Nephron progenitor cell (in vitro differentiated cells): ENCODE measurements around the gene PAX5.
"Not testable (repeated sequence)": the region's sequence is repeated elsewhere in the genome, so short reads cannot be mapped to it uniquely, and the experiment has no call there.

Experiments used
- DNase-seq: peaks from one replicate; pipeline ENCODE4 v3.0.0; 2021
- H3K27ac Mint-ChIP-seq: 2 replicates; pipeline ENCODE4 v1.8.0; 2021; ENCODE audit warnings: mild to moderate bottlenecking, moderate library complexity, mixed read lengths
- H3K27me3 Mint-ChIP-seq: 2 replicates; pipeline ENCODE4 v1.8.0; 2021; ENCODE audit warnings: mild to moderate bottlenecking, low read depth, mixed read lengths; ENCODE audit not compliant: poor library complexity
- H3K36me3 Mint-ChIP-seq: 2 replicates; pipeline ENCODE4 v1.8.0; 2021; ENCODE audit warnings: low read depth, mixed read lengths
- H3K4me1 Mint-ChIP-seq: 2 replicates; pipeline ENCODE4 v1.8.0; 2021; ENCODE audit warnings: mixed read lengths
- H3K4me3 Mint-ChIP-seq: 2 replicates; pipeline ENCODE4 v1.8.0; 2021; ENCODE audit warnings: mild to moderate bottlenecking, moderate library complexity, mixed read lengths
- H3K9me3 Mint-ChIP-seq: 2 replicates; pipeline ENCODE4 v1.8.0; 2021; ENCODE audit warnings: mild to moderate bottlenecking, moderate library complexity, mixed read lengths
- CTCF ChIP-seq: fragments of 200-600 bp; sonication (generic); IDR thresholded peaks from 2 replicates; pipeline ENCODE4 v1.5.0; 2021; ENCODE audit warnings: antibody characterized with exemption

PAX5 gene

GRCh38 chr9:37033682-37034304, at the start of gene PAX5:
PAX5 (minus strand) TSS chr9:37034268; CDS start chr9:37034031, 237 bp downstream.
- H3K9me3 Mint-ChIP-seq: peaks cover 3% of the 10 kb centered on the region
- no peak for TF ChIP-seq CTCF
- no peak within 1 kb of the TSS for H3K27ac Mint-ChIP-seq
- H3K4me1 Mint-ChIP-seq: peaks cover 32% of the 10 kb centered on the region
- peaks cover 100% of the 10 kb centered on the region for H3K27me3 Mint-ChIP-seq
- no peak for DNase-seq
- H3K36me3 Mint-ChIP-seq: no peaks in the 10 kb centered on the region
- H3K4me3 Mint-ChIP-seq: peak within 1 kb of the TSS; percentile 60

GRCh38 chr9:37083654-37084053, 49.6 kb upstream of the PAX5 start:
- peaks cover 13% of the 10 kb centered on the region for H3K4me1 Mint-ChIP-seq
- DNase-seq: no peak
- peaks cover 11% of the 10 kb centered on the region for H3K36me3 Mint-ChIP-seq
- no peak overlapping the region for H3K4me3 Mint-ChIP-seq
- H3K27me3 Mint-ChIP-seq: peaks cover 11% of the 10 kb centered on the region
- peaks cover 7% of the 10 kb centered on the region for H3K9me3 Mint-ChIP-seq
- no peak for TF ChIP-seq CTCF
- no peak overlapping the region for H3K27ac Mint-ChIP-seq

- Mint-ChIP-seq H3K36me3 (peaks cover 9% of the 10 kb centered on the region), H3K27ac (no peak overlapping the region), H3K9me3 (peaks cover 14% of the 10 kb centered on the region), H3K4me3 (no peak overlapping the region), H3K4me1 (peaks cover 13% of the 10 kb centered on the region), H3K27me3 (peaks cover 14% of the 10 kb centered on the region)
- no peak for TF ChIP-seq CTCF
- no peak for DNase-seq
These were observed 48.2 kb upstream of the PAX5 start for GRCh38 chr9:37082214-37082765.

- H3K36me3 Mint-ChIP-seq, DNase-seq, H3K27ac Mint-ChIP-seq: not testable (repeated sequence)
- Mint-ChIP-seq H3K4me1 (peaks cover 13% of the 10 kb centered on the region), H3K27me3 (peaks cover 14% of the 10 kb centered on the region), H3K9me3 (peaks cover 14% of the 10 kb centered on the region), H3K4me3 (peak overlapping the region; percentile 89)
These were observed 47.4 kb upstream of the PAX5 start for GRCh38 chr9:37081507-37081906.

GRCh38 chr9:37080165-37080628, 46.1 kb upstream of the PAX5 start:
- Mint-ChIP-seq H3K4me3 (peak overlapping the region; percentile 89), H3K9me3 (peaks cover 14% of the 10 kb centered on the region), H3K4me1 (peaks cover 13% of the 10 kb centered on the region), H3K27ac (peak overlapping the region; percentile 92), H3K27me3 (peaks cover 25% of the 10 kb centered on the region)
- DNase-seq, H3K36me3 Mint-ChIP-seq: not testable (repeated sequence)

- H3K27ac Mint-ChIP-seq: peak overlapping the region; percentile 92
- peak overlapping the region; percentile 89 for H3K4me3 Mint-ChIP-seq
- H3K36me3 Mint-ChIP-seq: no peaks in the 10 kb centered on the region
- no peak for TF ChIP-seq CTCF
- H3K4me1 Mint-ChIP-seq: peaks cover 13% of the 10 kb centered on the region
- H3K27me3 Mint-ChIP-seq: peaks cover 31% of the 10 kb centered on the region
- DNase-seq: peak; percentile 85
- H3K9me3 Mint-ChIP-seq: peaks cover 14% of the 10 kb centered on the region
These were observed 45.5 kb upstream of the PAX5 start for GRCh38 chr9:37079370-37080164.

- H3K4me1 Mint-ChIP-seq, DNase-seq, H3K27ac Mint-ChIP-seq, H3K4me3 Mint-ChIP-seq, H3K36me3 Mint-ChIP-seq: not testable (repeated sequence)
- Mint-ChIP-seq H3K9me3 (peaks cover 14% of the 10 kb centered on the region), H3K27me3 (peaks cover 39% of the 10 kb centered on the region)
These were observed 40.7 kb upstream of the PAX5 start for GRCh38 chr9:37074790-37075189.
